ENCODE measurements around the gene TFAP2E.

Gene TFAP2E

GRCh38 chr1:35629051-35629450 lies 55.9 kb downstream of the TFAP2E start:
- TF ChIP-seq FOXP2 (optimal IDR thresholded peaks at IDR 0.05; ENCODE audit: borderline replicate concordance, extremely low read depth, extremely low read length, insufficient read depth), result no peak
- TF ChIP-seq SIN3A (IDR thresholded peaks at IDR 0.05; ENCODE audit: borderline replicate concordance, insufficient read depth, low read length), result no peak
- TF ChIP-seq, protein P1, sequence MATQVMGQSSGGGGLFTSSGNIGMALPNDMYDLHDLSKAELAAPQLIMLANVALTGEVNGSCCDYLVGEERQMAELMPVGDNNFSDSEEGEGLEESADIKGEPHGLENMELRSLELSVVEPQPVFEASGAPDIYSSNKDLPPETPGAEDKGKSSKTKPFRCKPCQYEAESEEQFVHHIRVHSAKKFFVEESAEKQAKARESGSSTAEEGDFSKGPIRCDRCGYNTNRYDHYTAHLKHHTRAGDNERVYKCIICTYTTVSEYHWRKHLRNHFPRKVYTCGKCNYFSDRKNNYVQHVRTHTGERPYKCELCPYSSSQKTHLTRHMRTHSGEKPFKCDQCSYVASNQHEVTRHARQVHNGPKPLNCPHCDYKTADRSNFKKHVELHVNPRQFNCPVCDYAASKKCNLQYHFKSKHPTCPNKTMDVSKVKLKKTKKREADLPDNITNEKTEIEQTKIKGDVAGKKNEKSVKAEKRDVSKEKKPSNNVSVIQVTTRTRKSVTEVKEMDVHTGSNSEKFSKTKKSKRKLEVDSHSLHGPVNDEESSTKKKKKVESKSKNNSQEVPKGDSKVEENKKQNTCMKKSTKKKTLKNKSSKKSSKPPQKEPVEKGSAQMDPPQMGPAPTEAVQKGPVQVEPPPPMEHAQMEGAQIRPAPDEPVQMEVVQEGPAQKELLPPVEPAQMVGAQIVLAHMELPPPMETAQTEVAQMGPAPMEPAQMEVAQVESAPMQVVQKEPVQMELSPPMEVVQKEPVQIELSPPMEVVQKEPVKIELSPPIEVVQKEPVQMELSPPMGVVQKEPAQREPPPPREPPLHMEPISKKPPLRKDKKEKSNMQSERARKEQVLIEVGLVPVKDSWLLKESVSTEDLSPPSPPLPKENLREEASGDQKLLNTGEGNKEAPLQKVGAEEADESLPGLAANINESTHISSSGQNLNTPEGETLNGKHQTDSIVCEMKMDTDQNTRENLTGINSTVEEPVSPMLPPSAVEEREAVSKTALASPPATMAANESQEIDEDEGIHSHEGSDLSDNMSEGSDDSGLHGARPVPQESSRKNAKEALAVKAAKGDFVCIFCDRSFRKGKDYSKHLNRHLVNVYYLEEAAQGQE (IDR thresholded peaks at IDR 0.05; ENCODE audit: insufficient read depth in 1 of 2, low read depth in 2 of 2, low read length in 2 of 2), result no peak
- TF ChIP-seq TAF1 (IDR thresholded peaks at IDR 0.05; ENCODE audit: borderline replicate concordance, insufficient read depth, low read length), result no peak
- no peak for TF ChIP-seq POLR2AphosphoS5 (IDR thresholded peaks at IDR 0.05; ENCODE audit: low read depth, low read length)

DNA sequence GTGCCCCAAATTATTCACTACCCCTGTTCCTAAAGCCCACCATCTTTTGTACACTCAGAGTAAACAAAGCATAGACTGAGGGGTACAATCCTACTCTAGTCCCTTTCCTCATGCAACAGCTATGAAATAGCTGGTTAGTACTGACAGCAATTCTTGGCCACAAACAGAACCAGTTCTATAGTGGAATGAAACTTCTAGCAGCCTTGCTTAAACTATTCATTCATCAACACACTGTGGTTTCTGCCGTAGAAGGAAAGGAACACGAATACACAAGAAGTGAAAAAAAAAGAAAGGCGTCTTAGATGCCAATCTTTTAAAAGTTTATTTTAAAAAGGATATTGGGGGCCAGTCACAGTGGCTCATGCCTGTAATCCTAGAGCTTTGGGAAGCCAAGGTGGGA lies 58.3 kb downstream of the TFAP2E start:
- TF ChIP-seq SIN3A (IDR thresholded peaks at IDR 0.05; ENCODE audit: borderline replicate concordance, insufficient read depth, low read length) (no peak), POLR2AphosphoS5 (IDR thresholded peaks at IDR 0.05; ENCODE audit: low read depth, low read length) (no peak), TAF1 (IDR thresholded peaks at IDR 0.05; ENCODE audit: borderline replicate concordance, insufficient read depth, low read length) (no peak), FOXP2 (optimal IDR thresholded peaks at IDR 0.05; ENCODE audit: borderline replicate concordance, extremely low read depth, extremely low read length, insufficient read depth) (no peak)
- TF ChIP-seq, protein P1 (IDR thresholded peaks at IDR 0.05; ENCODE audit: insufficient read depth in 1 of 2, low read depth in 2 of 2, low read length in 2 of 2), result no peak

- TF ChIP-seq, protein P1 (IDR thresholded peaks at IDR 0.05; ENCODE audit: insufficient read depth in 1 of 2, low read depth in 2 of 2, low read length in 2 of 2), result no peak
- TF ChIP-seq TAF1 (IDR thresholded peaks at IDR 0.05; ENCODE audit: borderline replicate concordance, insufficient read depth, low read length) (no peak), FOXP2 (optimal IDR thresholded peaks at IDR 0.05; ENCODE audit: borderline replicate concordance, extremely low read depth, extremely low read length, insufficient read depth) (no peak), SIN3A (IDR thresholded peaks at IDR 0.05; ENCODE audit: borderline replicate concordance, insufficient read depth, low read length) (no peak)
Observed at GRCh38 chr1:35633547-35633946, 60.4 kb downstream of the TFAP2E start.

DNA sequence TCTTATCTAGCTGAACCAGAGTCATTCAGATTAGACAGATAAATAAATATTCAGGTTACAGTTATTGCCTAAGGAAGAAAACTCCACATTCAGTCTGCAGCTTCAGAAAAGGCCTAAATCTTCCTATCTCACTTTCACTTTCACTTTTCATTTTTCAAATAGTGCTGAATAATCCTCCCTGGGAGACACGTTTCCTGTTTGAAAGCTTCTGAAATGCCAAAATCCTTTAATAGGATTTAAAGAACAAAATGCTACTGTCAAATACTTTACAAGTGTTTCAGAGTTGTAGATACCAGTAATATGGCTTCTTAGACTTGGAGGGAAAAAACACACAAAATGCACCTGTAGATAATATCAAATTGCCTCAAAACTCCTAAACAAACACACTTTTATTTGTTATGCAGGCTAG lies 64.3 kb downstream of the TFAP2E start:
- no peak for TF ChIP-seq TAF1 (IDR thresholded peaks at IDR 0.05; ENCODE audit: borderline replicate concordance, insufficient read depth, low read length)
- TF ChIP-seq, protein P1 (IDR thresholded peaks at IDR 0.05; ENCODE audit: insufficient read depth in 1 of 2, low read depth in 2 of 2, low read length in 2 of 2), result no peak
- no peak for TF ChIP-seq FOXP2 (optimal IDR thresholded peaks at IDR 0.05; ENCODE audit: borderline replicate concordance, extremely low read depth, extremely low read length, insufficient read depth)
- TF ChIP-seq POLR2AphosphoS5 (IDR thresholded peaks at IDR 0.05; ENCODE audit: low read depth, low read length), result no peak
- TF ChIP-seq SIN3A (IDR thresholded peaks at IDR 0.05; ENCODE audit: borderline replicate concordance, insufficient read depth, low read length), result no peak

All from PFSK-1 (cell line).